Measurements from ENCODE around the gene MANBA.
A peak's percentile ranks its signal among the peaks of the same experiment; 100 is the strongest.

The MANBA gene

GRCh38 chr4:102625232-102625930, 135.4 kb downstream of the MANBA start:
- peak; percentile 100 for TF ChIP-seq PRDM1 (tag by site-specific recombination; IDR thresholded peaks at IDR 0.05)
- peak; percentile 83 for TF ChIP-seq ZNF366 (tag by site-specific recombination; conservative IDR thresholded peaks at IDR 0.05)
- no peak for TF ChIP-seq ZBTB17 (tag by site-specific recombination; IDR thresholded peaks at IDR 0.05)
- no peak for TF ChIP-seq ZNF518A (tag by site-specific recombination; conservative IDR thresholded peaks at IDR 0.05; ENCODE audit: low read depth)
- TF ChIP-seq BCL11A (tag by site-specific recombination; IDR thresholded peaks at IDR 0.05; ENCODE audit: low read depth) = no peak
- no peak for TF ChIP-seq ZBTB44 (tag by site-specific recombination; IDR thresholded peaks at IDR 0.05)
- TF ChIP-seq ZNF169 (tag by site-specific recombination; IDR thresholded peaks at IDR 0.05) = no peak
- no peak for TF ChIP-seq ZNF239 (tag by site-specific recombination; IDR thresholded peaks at IDR 0.05)
- H3K27ac ChIP-seq (ENCODE audit: extremely low read depth, low read depth, low read length) = no peak overlapping the region
- CTCF ChIA-PET = interaction anchor here (1.0 to 1.2 kb wide), 2 partner anchors 382 to 407 kb away, joined by 3 to 5 read pairs; no protein-coding TSS in a partner anchor

GRCh38 chr4:102624505-102624904, 136.3 kb downstream of the MANBA start:
- Histone ChIP-seq H3K36me3 (ENCODE audit: control insufficient read depth in 2 of 2, insufficient read depth in 1 of 2, low read length in 2 of 2) (no peaks in the 10 kb centered on the region), H3K27ac (ENCODE audit: extremely low read depth, low read depth, low read length) (no peak overlapping the region), H3K4me3 (ENCODE audit: low read depth, low read length) (no peak overlapping the region), H3K4me1 (ENCODE audit: control insufficient read depth, insufficient read depth, low read length) (peaks cover 4% of the 10 kb centered on the region), H3K9me3 (ENCODE audit: control insufficient read depth, insufficient read depth, low read depth, low read length) (no peaks in the 10 kb centered on the region)
- POLR2A ChIA-PET = interaction anchor here (1.7 kb wide), 1 partner anchor 204 kb away, joined by 6 read pairs; the partner anchor contains the start of gene UBE2D3
- CTCF ChIA-PET = interaction anchor here (0.5 to 1.5 kb wide), 4 partner anchors 202 to 407 kb away, joined by 3 to 5 read pairs (median 4); no protein-coding TSS in a partner anchor
- TF ChIP-seq ZXDB (tag by site-specific recombination; IDR thresholded peaks at IDR 0.05) (no peak), GLIS1 (tag by site-specific recombination; IDR thresholded peaks at IDR 0.05) (no peak), ZNF555 (tag by site-specific recombination; conservative IDR thresholded peaks at IDR 0.05) (no peak), ZNF449 (tag by site-specific recombination; IDR thresholded peaks at IDR 0.05) (no peak), ZNF16 (tag by site-specific recombination; IDR thresholded peaks at IDR 0.05; ENCODE audit: low read depth) (no peak), ZNF391 (tag by site-specific recombination; IDR thresholded peaks at IDR 0.05; ENCODE audit: borderline replicate concordance, low read depth) (no peak), KLF7 (tag by site-specific recombination; IDR thresholded peaks at IDR 0.05; ENCODE audit: borderline replicate concordance) (no peak), ZBTB6 (tag by site-specific recombination; IDR thresholded peaks at IDR 0.05) (no peak), ZNF768 (tag by site-specific recombination; IDR thresholded peaks at IDR 0.05) (no peak), ZNF18 (tag by site-specific recombination; IDR thresholded peaks at IDR 0.05) (no peak), ZNF280C (tag by site-specific recombination; IDR thresholded peaks at IDR 0.05) (no peak), ZNF701 (tag by site-specific recombination; IDR thresholded peaks at IDR 0.05) (no peak), ZNF132 (tag by site-specific recombination; IDR thresholded peaks at IDR 0.05; ENCODE audit: borderline replicate concordance) (no peak)

More at GRCh38 chr4:102625232-102625930, 135.4 kb downstream of the MANBA start:
- POLR2A ChIA-PET = no interaction called here
- no peak overlapping the region for H3K4me3 ChIP-seq (ENCODE audit: low read depth, low read length)
- H3K4me1 ChIP-seq (ENCODE audit: control insufficient read depth, insufficient read depth, low read length) = peaks cover 4% of the 10 kb centered on the region
- no peaks in the 10 kb centered on the region for H3K36me3 ChIP-seq (ENCODE audit: control insufficient read depth in 2 of 2, insufficient read depth in 1 of 2, low read length in 2 of 2)
- H3K9me3 ChIP-seq (ENCODE audit: control insufficient read depth, insufficient read depth, low read depth, low read length) = no peaks in the 10 kb centered on the region
